AG09319 (cell line): ENCODE measurements around the gene GPHA2.

Experiments used
- DNase-seq: peaks from one replicate; pipeline ENCODE4 v3.0.0-alpha.2; 2010; ENCODE audit warnings: low read depth; ENCODE audit errors: extremely low read depth
- TF ChIP-seq, protein P1 (sequence below): IDR thresholded peaks from 2 replicates; pipeline ENCODE4 v1.5.1; 2011; ENCODE audit warnings: low read depth, mild to moderate bottlenecking, inconsistent platforms, low read length, moderate library complexity

The GPHA2 gene

DNA sequence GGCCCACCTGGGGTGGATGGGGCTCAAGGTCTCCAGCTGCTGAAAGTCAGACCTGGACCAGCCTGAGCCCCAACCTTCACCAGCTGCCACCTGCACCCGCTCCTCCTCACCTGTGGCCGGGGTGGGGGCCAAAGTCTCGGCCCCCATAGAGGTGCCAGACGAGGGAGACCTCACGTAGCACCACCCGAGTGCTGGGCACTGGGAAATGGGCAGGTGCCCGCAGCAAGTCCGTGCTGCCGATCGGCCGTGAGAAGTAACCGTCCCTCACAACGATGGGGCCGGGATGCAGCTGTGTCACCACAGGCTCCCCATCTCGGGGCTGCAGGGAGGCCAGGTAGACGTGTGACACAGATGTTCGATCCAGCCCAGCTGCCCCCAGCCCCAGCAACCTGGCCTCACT is 34.9 kb downstream of the GPHA2 start:
- no peak for DNase-seq

DNA sequence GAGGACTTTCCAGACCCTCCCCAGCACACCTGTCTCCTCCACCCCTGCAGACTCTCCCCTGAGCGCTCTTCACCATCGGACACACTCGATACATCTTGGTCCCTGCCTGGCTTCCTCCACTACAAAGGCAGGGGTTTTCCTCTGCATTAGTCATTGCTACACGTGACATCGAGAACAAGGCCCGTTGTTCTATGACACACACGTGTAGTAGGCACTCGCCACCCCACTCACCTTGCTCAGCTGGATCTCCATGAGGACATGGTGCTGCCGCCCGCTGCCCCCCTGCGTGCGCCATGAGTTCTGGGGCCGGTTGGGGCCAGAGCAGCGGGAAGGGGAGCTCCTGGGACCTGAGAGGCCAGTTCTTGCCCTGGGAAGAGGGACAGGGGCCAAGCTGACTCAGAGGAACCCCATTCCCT is 35.4 kb downstream of the GPHA2 start:
- no peak for DNase-seq
- TF ChIP-seq, protein P1, sequence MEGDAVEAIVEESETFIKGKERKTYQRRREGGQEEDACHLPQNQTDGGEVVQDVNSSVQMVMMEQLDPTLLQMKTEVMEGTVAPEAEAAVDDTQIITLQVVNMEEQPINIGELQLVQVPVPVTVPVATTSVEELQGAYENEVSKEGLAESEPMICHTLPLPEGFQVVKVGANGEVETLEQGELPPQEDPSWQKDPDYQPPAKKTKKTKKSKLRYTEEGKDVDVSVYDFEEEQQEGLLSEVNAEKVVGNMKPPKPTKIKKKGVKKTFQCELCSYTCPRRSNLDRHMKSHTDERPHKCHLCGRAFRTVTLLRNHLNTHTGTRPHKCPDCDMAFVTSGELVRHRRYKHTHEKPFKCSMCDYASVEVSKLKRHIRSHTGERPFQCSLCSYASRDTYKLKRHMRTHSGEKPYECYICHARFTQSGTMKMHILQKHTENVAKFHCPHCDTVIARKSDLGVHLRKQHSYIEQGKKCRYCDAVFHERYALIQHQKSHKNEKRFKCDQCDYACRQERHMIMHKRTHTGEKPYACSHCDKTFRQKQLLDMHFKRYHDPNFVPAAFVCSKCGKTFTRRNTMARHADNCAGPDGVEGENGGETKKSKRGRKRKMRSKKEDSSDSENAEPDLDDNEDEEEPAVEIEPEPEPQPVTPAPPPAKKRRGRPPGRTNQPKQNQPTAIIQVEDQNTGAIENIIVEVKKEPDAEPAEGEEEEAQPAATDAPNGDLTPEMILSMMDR: no peak

More for the DNA sequence above, 34.9 kb downstream of the GPHA2 start:
- TF ChIP-seq, protein P1: no peak

DNA sequence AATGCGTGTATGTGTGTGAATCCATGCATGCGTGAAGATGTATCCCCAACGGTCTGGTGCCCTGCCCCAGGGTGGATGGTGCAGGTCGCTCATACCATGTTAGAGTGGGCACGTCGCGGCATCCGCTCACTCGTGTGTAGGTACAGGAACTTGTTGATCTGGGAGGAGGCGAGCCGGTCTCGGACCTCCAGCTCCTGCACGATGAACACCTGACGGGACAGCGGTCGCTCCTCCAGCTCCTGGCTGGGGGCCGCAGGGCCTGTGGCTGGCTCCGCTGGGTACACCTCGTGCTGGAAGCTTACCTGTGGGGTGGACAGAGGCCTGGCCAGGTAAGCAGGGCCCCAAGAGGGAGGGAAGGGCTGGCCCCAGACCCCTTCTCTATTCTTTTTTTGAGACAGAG is 37.2 kb downstream of the GPHA2 start:
- TF ChIP-seq, protein P1: no peak
- DNase-seq: no peak

DNA sequence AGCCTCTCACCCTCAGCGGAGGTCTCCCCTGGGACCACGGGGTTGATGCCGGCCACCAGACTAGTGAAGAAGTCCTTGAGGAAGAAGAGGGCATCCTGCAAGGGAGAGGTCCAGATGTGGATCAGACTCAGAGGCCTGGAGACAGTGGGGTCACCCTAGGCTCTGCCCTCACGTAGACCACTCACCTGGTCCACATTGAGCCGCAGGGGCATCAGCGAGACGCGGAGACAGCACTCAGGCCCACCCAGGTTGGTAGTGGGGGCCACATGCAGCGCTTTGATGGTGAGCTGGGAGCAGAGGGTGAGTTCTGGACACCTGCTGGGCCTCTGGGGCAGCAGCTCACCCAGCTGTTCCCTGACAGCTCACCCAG is 37.6 kb downstream of the GPHA2 start:
- no peak for DNase-seq
- TF ChIP-seq, protein P1: no peak

GRCh38 chr11:64897381-64898075 is 38.2 kb downstream of the GPHA2 start:
- TF ChIP-seq, protein P1: no peak
- DNase-seq: no peak

DNA sequence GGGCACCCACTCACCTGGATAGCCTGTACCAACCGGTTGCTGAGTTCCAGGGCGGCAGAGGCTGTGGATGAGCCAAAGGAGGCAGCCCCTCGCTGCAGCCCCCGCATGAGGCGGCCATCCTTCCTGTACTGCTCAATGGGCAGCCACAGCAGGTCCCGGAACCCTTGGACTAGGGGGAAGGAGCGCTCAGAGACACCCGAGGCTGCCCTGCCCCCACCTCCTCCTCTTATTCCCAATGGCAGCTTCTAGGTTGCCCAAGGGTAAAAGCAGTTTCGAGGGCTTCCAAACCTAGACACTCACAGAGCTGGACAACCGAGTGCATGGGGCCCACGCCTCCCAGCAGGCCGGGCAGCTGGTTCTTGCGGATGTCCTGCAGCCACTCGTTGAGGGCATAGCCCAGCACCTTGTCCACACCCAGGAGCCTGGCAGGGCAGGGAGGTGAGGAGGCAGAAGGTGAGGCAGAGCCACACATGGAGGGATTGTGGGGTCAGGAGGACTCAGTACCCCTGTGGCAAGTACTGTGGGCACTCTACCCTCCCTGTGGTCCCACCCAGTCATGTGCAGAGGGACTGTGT is 39.2 kb downstream of the GPHA2 start:
- no peak for DNase-seq
- TF ChIP-seq, protein P1: no peak

GRCh38 chr11:64894812-64895452 is 40.8 kb downstream of the GPHA2 start:
- no peak for DNase-seq
- TF ChIP-seq, protein P1: no peak
